ENCODE data around the gene RPL31.

The RPL31 gene

DNA sequence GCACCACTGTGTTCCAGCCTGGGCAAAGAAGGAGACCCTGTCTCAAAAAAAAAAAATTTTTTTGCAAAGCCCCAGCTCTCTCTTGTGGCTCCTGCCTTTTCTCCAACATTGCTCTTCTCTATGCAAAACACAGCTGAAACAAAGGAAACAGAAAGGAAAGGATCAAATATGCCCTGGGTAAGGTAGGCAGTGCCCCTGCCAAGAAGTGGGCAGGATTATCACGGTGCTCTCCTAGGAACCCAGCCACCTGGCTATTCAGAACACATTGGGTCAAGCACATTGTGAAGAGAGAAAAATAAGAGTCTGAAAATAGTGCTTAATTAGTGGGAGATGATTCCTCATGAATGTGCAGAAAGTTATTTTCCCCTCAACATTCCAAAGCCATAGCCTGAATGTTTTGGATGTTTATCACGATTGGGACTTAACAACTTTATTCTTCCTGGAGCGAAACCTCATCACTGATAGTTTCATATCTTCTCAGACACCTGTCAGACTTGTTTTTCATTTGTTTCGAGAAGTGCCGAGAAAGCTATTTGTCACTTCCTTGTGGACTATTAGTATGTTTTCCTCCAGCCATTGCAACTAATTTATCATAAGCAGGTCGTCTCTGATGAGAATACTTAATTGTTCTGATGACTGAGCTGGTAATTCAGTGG, 42.7 kb upstream of the RPL31 start:
- H3K4me3 ChIP-seq (replicated peaks; ENCODE audit: insufficient read depth, low read length), result no peak overlapping the region
- H3K27ac ChIP-seq (replicated peaks), result no peak overlapping the region
- H3K27me3 ChIP-seq (ENCODE audit: insufficient read depth, poor library complexity, severe bottlenecking), result no peaks in the 10 kb centered on the region
- DNase-seq (ENCODE audit: low read depth in 1 of 2, low spot score in 1 of 2), result no peak
- TF ChIP-seq SPI1 (IDR thresholded peaks at IDR 0.05; ENCODE audit: borderline replicate concordance, low read depth) (no peak), GABPA (IDR thresholded peaks at IDR 0.05; ENCODE audit: low read depth) (no peak), POLR2AphosphoS5 (IDR thresholded peaks at IDR 0.05; ENCODE audit: low read depth) (no peak)
- TF ChIP-seq, protein P1, sequence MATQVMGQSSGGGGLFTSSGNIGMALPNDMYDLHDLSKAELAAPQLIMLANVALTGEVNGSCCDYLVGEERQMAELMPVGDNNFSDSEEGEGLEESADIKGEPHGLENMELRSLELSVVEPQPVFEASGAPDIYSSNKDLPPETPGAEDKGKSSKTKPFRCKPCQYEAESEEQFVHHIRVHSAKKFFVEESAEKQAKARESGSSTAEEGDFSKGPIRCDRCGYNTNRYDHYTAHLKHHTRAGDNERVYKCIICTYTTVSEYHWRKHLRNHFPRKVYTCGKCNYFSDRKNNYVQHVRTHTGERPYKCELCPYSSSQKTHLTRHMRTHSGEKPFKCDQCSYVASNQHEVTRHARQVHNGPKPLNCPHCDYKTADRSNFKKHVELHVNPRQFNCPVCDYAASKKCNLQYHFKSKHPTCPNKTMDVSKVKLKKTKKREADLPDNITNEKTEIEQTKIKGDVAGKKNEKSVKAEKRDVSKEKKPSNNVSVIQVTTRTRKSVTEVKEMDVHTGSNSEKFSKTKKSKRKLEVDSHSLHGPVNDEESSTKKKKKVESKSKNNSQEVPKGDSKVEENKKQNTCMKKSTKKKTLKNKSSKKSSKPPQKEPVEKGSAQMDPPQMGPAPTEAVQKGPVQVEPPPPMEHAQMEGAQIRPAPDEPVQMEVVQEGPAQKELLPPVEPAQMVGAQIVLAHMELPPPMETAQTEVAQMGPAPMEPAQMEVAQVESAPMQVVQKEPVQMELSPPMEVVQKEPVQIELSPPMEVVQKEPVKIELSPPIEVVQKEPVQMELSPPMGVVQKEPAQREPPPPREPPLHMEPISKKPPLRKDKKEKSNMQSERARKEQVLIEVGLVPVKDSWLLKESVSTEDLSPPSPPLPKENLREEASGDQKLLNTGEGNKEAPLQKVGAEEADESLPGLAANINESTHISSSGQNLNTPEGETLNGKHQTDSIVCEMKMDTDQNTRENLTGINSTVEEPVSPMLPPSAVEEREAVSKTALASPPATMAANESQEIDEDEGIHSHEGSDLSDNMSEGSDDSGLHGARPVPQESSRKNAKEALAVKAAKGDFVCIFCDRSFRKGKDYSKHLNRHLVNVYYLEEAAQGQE (IDR thresholded peaks at IDR 0.05; ENCODE audit: insufficient replicate concordance, low read depth), result no peak
- TF ChIP-seq, protein P2, sequence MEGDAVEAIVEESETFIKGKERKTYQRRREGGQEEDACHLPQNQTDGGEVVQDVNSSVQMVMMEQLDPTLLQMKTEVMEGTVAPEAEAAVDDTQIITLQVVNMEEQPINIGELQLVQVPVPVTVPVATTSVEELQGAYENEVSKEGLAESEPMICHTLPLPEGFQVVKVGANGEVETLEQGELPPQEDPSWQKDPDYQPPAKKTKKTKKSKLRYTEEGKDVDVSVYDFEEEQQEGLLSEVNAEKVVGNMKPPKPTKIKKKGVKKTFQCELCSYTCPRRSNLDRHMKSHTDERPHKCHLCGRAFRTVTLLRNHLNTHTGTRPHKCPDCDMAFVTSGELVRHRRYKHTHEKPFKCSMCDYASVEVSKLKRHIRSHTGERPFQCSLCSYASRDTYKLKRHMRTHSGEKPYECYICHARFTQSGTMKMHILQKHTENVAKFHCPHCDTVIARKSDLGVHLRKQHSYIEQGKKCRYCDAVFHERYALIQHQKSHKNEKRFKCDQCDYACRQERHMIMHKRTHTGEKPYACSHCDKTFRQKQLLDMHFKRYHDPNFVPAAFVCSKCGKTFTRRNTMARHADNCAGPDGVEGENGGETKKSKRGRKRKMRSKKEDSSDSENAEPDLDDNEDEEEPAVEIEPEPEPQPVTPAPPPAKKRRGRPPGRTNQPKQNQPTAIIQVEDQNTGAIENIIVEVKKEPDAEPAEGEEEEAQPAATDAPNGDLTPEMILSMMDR (IDR thresholded peaks at IDR 0.05; ENCODE audit: insufficient read depth, low read length), result no peak

DNA sequence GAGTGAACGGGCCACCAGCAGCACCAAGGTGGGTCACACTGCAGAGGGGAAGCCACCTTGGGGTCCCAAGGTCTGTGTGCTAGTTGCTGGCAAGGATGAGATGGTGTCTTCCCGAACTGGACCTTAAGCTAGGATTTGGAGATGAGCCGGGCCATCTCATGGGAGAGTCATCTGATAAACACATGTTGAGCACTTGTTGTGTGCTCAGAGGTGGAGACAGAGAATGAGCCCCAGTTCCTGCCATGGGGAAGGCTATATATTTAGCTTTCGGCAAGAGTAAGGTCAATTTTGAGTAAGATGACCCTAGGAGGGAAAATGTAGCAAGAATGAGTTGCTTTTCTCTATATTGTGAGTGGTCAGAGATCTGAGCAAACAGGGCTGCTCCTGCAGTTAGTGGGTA, 41.4 kb upstream of the RPL31 start:
- H3K27ac ChIP-seq (replicated peaks), result no peak overlapping the region
- TF ChIP-seq, protein P1 (IDR thresholded peaks at IDR 0.05; ENCODE audit: insufficient replicate concordance, low read depth), result no peak
- TF ChIP-seq, protein P2 (IDR thresholded peaks at IDR 0.05; ENCODE audit: insufficient read depth, low read length), result no peak
- no peak for TF ChIP-seq GABPA (IDR thresholded peaks at IDR 0.05; ENCODE audit: low read depth)
- no peaks in the 10 kb centered on the region for H3K27me3 ChIP-seq (ENCODE audit: insufficient read depth, poor library complexity, severe bottlenecking)
- no peak for DNase-seq (ENCODE audit: low read depth in 1 of 2, low spot score in 1 of 2)
- H3K4me3 ChIP-seq (replicated peaks; ENCODE audit: insufficient read depth, low read length), result no peak overlapping the region

DNA sequence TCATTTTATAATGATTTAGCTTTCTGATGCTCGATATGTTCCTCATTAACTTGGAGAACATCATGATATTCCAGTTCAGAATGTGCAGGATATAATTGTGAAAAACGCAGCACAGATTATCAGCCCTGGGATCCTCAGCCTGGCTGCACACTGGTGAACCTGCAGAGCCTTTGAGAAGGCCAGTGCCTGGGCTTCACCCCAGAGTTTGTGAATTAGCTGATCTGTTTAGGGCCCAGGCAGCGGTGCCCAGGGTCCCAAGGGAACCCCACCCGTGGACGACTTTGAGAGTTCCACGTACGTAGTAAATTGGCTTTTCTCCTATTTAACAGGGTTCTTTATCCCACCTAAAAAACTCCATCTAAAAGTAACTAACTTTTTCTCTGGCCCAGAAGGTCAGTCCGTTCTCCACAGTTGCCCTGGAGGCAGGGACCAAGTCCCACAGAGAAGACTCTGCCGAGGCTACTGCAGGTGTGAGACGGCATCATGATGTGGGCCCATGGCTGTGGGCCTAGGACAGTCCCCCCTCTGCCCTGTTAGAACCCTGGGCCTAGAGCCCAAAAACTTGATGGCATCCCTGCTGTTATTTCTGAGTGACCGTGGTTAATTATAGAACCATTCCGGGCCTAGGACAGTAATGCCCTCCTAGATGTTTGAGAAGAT, 39.6 kb upstream of the RPL31 start:
- TF ChIP-seq SPI1 (IDR thresholded peaks at IDR 0.05; ENCODE audit: borderline replicate concordance, low read depth) (no peak), GABPA (IDR thresholded peaks at IDR 0.05; ENCODE audit: low read depth) (no peak), POLR2AphosphoS5 (IDR thresholded peaks at IDR 0.05; ENCODE audit: low read depth) (no peak)
- TF ChIP-seq, protein P2 (IDR thresholded peaks at IDR 0.05; ENCODE audit: insufficient read depth, low read length), result no peak
- TF ChIP-seq, protein P1 (IDR thresholded peaks at IDR 0.05; ENCODE audit: insufficient replicate concordance, low read depth), result no peak
- no peak overlapping the region for H3K4me3 ChIP-seq (replicated peaks; ENCODE audit: insufficient read depth, low read length)
- DNase-seq (ENCODE audit: low read depth in 1 of 2, low spot score in 1 of 2), result no peak
- no peaks in the 10 kb centered on the region for H3K27me3 ChIP-seq (ENCODE audit: insufficient read depth, poor library complexity, severe bottlenecking)
- H3K27ac ChIP-seq (replicated peaks), result no peak overlapping the region
